ENCODE results near the gene NLGN1. TPM values are rescaled to one million over a fixed set of nuclear protein-coding genes. Genes with fewer than 3 reads are reported as not detected.

Gene NLGN1
- total and polyA plus RNA-seq, 8 donors = 3.1 to 11.9 (median 8.0) TPM

DNA sequence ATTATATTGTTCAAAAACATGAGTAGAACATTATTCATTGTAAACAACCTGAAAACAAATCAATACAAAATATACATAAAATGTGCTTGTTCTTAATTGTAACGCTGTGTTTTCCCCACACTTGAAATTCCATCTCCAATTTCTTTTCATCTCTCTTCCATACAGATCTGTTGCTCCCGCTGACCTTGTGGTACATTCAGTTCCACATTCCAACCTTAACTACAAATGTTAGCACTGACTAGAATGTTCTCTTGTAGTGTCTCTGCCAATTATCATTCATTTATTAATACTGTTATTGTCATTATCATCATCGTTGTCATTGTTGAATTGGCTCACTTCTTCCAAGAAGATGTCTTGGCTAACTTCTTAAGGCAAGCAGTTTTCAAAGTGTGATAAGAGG lies 65.7 kb downstream of the NLGN1 start:
- no peak for ATAC-seq
- Histone ChIP-seq H3K4me3 (no peak overlapping the region), H3K9me3 (no peaks in the 10 kb centered on the region), H3K27ac (no peak overlapping the region), H3K36me3 (no peaks in the 10 kb centered on the region), H3K27me3 (no peaks in the 10 kb centered on the region), H3K4me1 (no peaks in the 10 kb centered on the region)
- DNase-seq = no peak
- intact Hi-C loops (cut with DNase I) = no loop called here
- TF ChIP-seq, protein P1, sequence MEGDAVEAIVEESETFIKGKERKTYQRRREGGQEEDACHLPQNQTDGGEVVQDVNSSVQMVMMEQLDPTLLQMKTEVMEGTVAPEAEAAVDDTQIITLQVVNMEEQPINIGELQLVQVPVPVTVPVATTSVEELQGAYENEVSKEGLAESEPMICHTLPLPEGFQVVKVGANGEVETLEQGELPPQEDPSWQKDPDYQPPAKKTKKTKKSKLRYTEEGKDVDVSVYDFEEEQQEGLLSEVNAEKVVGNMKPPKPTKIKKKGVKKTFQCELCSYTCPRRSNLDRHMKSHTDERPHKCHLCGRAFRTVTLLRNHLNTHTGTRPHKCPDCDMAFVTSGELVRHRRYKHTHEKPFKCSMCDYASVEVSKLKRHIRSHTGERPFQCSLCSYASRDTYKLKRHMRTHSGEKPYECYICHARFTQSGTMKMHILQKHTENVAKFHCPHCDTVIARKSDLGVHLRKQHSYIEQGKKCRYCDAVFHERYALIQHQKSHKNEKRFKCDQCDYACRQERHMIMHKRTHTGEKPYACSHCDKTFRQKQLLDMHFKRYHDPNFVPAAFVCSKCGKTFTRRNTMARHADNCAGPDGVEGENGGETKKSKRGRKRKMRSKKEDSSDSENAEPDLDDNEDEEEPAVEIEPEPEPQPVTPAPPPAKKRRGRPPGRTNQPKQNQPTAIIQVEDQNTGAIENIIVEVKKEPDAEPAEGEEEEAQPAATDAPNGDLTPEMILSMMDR (IDR thresholded peaks at IDR 0.05) = no peak

DNA sequence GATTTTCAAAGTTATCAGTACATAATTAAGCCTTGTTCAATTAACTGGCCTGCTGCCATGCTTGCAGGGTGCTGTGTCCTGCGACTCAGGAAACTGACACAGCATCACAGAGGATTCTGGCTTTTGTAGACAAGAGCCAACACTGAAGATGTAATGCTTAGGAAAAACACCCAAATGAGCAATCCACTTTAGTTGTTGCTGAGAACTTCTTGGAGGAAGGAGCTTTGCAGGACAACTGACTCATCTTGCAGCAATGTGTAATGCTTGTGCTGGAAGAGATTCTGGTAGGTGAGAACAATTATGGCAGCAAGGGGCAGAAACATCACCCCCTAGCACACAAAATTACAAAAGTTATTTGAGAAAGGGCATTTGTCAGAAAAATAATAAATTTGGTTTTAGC lies 67.6 kb downstream of the NLGN1 start:
- no peak for DNase-seq
- intact Hi-C loops (cut with DNase I) = no loop called here
- no peaks in the 10 kb centered on the region for H3K27me3 ChIP-seq

DNA sequence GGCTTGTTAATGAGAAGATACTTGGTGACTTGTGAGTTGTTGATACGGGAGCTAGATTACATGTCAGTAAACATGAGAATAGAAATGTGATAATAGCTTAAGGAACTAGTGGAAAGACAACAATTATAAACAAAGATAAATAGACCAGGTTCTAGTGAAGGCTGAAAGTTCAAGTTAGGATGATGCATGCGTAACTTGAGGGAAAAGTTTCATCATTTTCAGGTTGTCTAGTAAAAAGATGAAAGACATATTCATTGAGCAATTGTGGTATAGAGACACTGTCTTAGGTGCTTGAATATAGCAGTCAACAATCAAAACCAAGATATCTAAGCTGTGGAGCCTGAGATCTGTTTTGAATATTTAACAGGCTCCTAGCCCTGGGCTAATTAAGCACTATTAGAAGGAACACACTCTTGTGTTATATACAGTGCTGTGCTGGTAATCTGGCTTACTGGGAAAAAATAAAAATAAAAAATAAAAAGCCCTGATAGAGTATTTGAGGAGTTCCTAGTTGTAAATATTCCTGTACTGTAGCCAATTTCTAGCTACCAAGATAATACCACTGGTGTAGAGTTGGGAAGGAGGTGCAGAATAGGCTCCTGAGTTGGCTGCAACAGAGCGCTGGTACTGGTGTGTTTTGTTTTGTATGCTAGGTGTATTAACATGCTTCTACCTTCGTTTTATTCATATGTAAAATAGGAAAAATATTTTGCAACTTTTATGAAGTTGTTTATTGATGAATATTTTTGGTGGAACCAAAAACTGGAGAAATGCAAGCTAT lies 68.5 kb downstream of the NLGN1 start:
- no peaks in the 10 kb centered on the region for H3K36me3 ChIP-seq
- H3K27me3 ChIP-seq = no peaks in the 10 kb centered on the region
- no peak for ATAC-seq
- no peak for DNase-seq
- H3K27ac ChIP-seq = no peak overlapping the region
- H3K4me1 ChIP-seq = no peaks in the 10 kb centered on the region
- H3K9me3 ChIP-seq = no peaks in the 10 kb centered on the region
- TF ChIP-seq, protein P1 (IDR thresholded peaks at IDR 0.05) = no peak
- H3K4me3 ChIP-seq = no peak overlapping the region
- intact Hi-C loops (cut with DNase I) = no loop called here

More for the DNA sequence above, 67.6 kb downstream of the NLGN1 start:
- no peaks in the 10 kb centered on the region for H3K9me3 ChIP-seq
- no peak overlapping the region for H3K27ac ChIP-seq
- no peak for ATAC-seq
- H3K36me3 ChIP-seq = no peaks in the 10 kb centered on the region
- TF ChIP-seq, protein P1 (IDR thresholded peaks at IDR 0.05) = no peak
- no peaks in the 10 kb centered on the region for H3K4me1 ChIP-seq
- H3K4me3 ChIP-seq = no peak overlapping the region

DNA sequence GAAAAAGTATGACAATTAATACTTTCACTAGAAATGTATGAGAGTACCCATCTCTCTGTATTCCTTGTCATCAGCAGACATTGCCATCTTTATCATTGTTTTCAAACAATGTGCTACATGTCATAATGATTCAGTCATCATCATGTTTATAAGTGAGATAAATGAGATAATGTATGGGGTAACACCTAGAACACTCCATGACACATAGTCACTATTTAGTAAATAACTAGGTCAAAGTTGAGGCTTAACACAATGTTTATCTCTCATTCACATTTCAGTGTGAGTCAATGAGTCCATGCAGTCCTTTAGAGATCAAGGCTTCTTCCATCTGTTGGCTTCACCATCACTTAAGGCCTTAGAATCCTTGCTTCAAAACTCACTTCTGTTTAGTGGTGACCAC lies 70.0 kb downstream of the NLGN1 start:
- H3K36me3 ChIP-seq = no peaks in the 10 kb centered on the region
- intact Hi-C loops (cut with DNase I) = no loop called here
- no peak overlapping the region for H3K27ac ChIP-seq
- no peak overlapping the region for H3K4me3 ChIP-seq
- H3K4me1 ChIP-seq = no peaks in the 10 kb centered on the region
- ATAC-seq (no peak), DNase-seq (no peak)
- H3K9me3 ChIP-seq = no peaks in the 10 kb centered on the region
- H3K27me3 ChIP-seq = no peaks in the 10 kb centered on the region
- TF ChIP-seq, protein P1 (IDR thresholded peaks at IDR 0.05) = no peak

DNA sequence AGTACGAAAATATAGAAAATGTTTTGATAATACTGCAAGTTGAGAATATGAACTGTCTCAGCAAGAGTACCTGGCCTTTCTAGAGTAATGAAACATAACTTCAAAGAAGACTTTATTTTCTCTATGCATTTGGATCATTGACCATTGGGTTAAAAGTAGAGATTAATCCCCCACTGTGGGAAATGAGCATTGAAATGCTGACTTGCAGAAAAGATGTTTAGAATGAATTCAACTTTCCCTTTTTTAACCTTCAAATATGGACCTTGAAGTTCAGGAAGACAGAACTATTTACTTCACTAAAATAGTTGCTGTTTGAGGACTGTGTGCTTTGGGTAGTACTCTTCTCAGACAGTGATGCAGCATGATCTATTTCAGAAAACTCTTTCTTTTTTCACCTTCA lies 75.7 kb downstream of the NLGN1 start:
- Histone ChIP-seq H3K4me1 (no peaks in the 10 kb centered on the region), H3K27ac (no peak overlapping the region), H3K9me3 (peaks cover 0 to 3% of the 10 kb centered on the region in 2 donors), H3K36me3 (no peaks in the 10 kb centered on the region), H3K4me3 (no peak overlapping the region), H3K27me3 (no peaks in the 10 kb centered on the region)
- intact Hi-C loops (cut with DNase I) = no loop called here
- DNase-seq (no peak), ATAC-seq (no peak)
- TF ChIP-seq, protein P1 (IDR thresholded peaks at IDR 0.05) = no peak
